Cardiac fibroblast (primary cell): ENCODE measurements around the gene CTXND2.
A peak's percentile ranks its signal among the peaks of the same experiment; 100 is the strongest.
"Not testable (repeated sequence)": the region's sequence is repeated elsewhere in the genome, so short reads cannot be mapped to it uniquely, and the experiment has no call there.

Source experiments
- DNase-seq, 2 donors: peaks; one replicate each; pipeline versions ENCODE4 v3.0.0 to v3.0.0-alpha.2; 2010; ENCODE audit warnings: low read depth in 2 of 2
- H3K4me3 ChIP-seq, 2 donors: replicated peaks in 1 of 2; 1 replicate in 1 of 2; 2 replicates in 1 of 2; pipeline ENCODE4 v1.5.1; 2011; ENCODE audit warnings: low read depth in 2 of 2, low read length in 2 of 2, mild to moderate bottlenecking in 2 of 2, moderate library complexity in 1 of 2
- CTCF ChIP-seq: IDR thresholded peaks from one replicate; pipeline ENCODE4 v1.5.1; 2011; ENCODE audit warnings: low read depth, mild to moderate bottlenecking, low read length, inconsistent platforms

Gene CTXND2

GRCh38 chr1:150887018-150887417 lies at the start of gene CTXND2:
Gene CTXND2 (plus strand): TSS chr1:150887136. CDS start chr1:150912315, 25,179 bp downstream.
- TF ChIP-seq CTCF = no peak
- no peak within 1 kb of the TSS for H3K4me3 ChIP-seq
- peak in 1 of 2 donors; percentile 65 for DNase-seq

GRCh38 chr1:150840850-150841249 lies 46.1 kb upstream of the CTXND2 start:
- DNase-seq, H3K4me3 ChIP-seq: not testable (repeated sequence)

GRCh38 chr1:150841626-150842025 lies 45.3 kb upstream of the CTXND2 start:
- TF ChIP-seq CTCF = no peak

GRCh38 chr1:150842343-150842742 lies 44.6 kb upstream of the CTXND2 start:
- DNase-seq = no peak
- no peak for TF ChIP-seq CTCF
- H3K4me3 ChIP-seq = no peak overlapping the region

More at GRCh38 chr1:150841626-150842025, 45.3 kb upstream of the CTXND2 start:
- no peak for DNase-seq
- H3K4me3 ChIP-seq = no peak overlapping the region

- no peak for TF ChIP-seq CTCF
- no peak for DNase-seq
- no peak overlapping the region for H3K4me3 ChIP-seq
Measured at GRCh38 chr1:150842964-150843363, 44.0 kb upstream of the CTXND2 start.

- no peak for TF ChIP-seq CTCF
- DNase-seq = peak in 1 of 2 donors; percentile 8
- H3K4me3 ChIP-seq = no peak overlapping the region
Measured at GRCh38 chr1:150843474-150843873, 43.5 kb upstream of the CTXND2 start.

- TF ChIP-seq CTCF = no peak
- DNase-seq = no peak
- H3K4me3 ChIP-seq = no peak overlapping the region
Measured at GRCh38 chr1:150846473-150847146, 40.3 kb upstream of the CTXND2 start.

- H3K4me3 ChIP-seq, DNase-seq: not testable (repeated sequence)
Measured at GRCh38 chr1:150850801-150851362, 36.1 kb upstream of the CTXND2 start.

GRCh38 chr1:150852734-150853133 lies 34.2 kb upstream of the CTXND2 start:
- H3K4me3 ChIP-seq, DNase-seq: not testable (repeated sequence)
